K562 (cell line): Measurements from ENCODE around the gene KNG1. TPM values are rescaled to one million over a fixed set of nuclear protein-coding genes. Genes with fewer than 3 reads are reported as not detected.
"Not testable (repeated sequence)": the region's sequence is repeated elsewhere in the genome, so short reads cannot be mapped to it uniquely, and the experiment has no call there.

Experiments used
- ATAC-seq: fragments of 200-7000 bp; cut with Tn5 transposase; 3 replicates; pipeline ENCODE4 v1.9.1; 2020; ENCODE audit warnings: moderate library complexity
- BruUV-seq: library from RNA; stranded (reverse); fragments of 400-500 nt; replicated peaks from 2 replicates; lab custom pipeline; 2021; lab: Mats Ljungman, UMichigan
- CTCF ChIA-PET: fragments of 300-600 bp; formaldehyde crosslinking; extraction: SDS; loops from one replicate; lab custom pipeline; 2021; ENCODE audit warnings: low intra/inter-chr PET ratio; lab: Yijun Ruan, JAX
- POLR2A ChIA-PET: fragments of 300-600, 350-650 bp; sonication (Branson Sonifier 250); formaldehyde crosslinking; extraction: SDS; loops from one replicate; lab custom pipeline; 2021; ENCODE audit warnings: antibody characterized with exemption, inconsistent platforms; lab: Yijun Ruan, JAX
- DNase-seq, 4 experiments: peaks; one replicate each; pipeline versions ENCODE4 v3.0.0 to v3.0.0-alpha.2; 2011 to 2018; ENCODE audit warnings: low spot score in 3 of 4, mixed read lengths in 3 of 4; ENCODE audit errors: extremely low read depth in 1 of 4
- FAIRE-seq: peaks from 2 replicates; lab custom pipeline; 2011; peaks lifted over from hg19 to GRCh38; lab: Jason Lieb, UNC
- H2AFZ ChIP-seq: 2 replicates; pipeline ENCODE4 v1.6.0; 2011; ENCODE audit warnings: low read depth, low read length, control low read depth, inconsistent platforms
- H3K27ac ChIP-seq: fragments of 200-600 bp; 3 replicates; pipeline ENCODE4 v1.8.0; 2011; ENCODE audit warnings: low read depth, mild to moderate bottlenecking, control low read depth, inconsistent platforms, low read length, moderate library complexity, mixed read lengths; ENCODE audit errors: extremely low read depth
- H3K27me3 ChIP-seq, 2 experiments: fragments of 300-600 bp in 1 of 2; 2 replicates in 1 of 2; 3 replicates in 1 of 2; pipeline versions ENCODE4 v1.6.0 to v1.8.0; 2011; ENCODE audit warnings: inconsistent platforms in 2 of 2, low read length in 2 of 2, mild to moderate bottlenecking in 1 of 2, mixed read lengths in 1 of 2, moderate library complexity in 1 of 2; ENCODE audit not compliant: control insufficient read depth in 2 of 2, insufficient read depth in 2 of 2
- H3K36me3 ChIP-seq: fragments of 300-600 bp; 3 replicates; pipeline ENCODE4 v1.8.0; 2011; ENCODE audit warnings: mild to moderate bottlenecking, low read length, inconsistent platforms; ENCODE audit not compliant: control insufficient read depth, insufficient read depth
- H3K4me1 ChIP-seq, 2 experiments: fragments of 200-600 bp in 1 of 2; replicated peaks in 1 of 2; 2 replicates in 1 of 2; 3 replicates in 1 of 2; pipeline versions ENCODE4 v1.5.1 to v1.8.0; 2011; ENCODE audit warnings: inconsistent platforms in 2 of 2, low read length in 2 of 2, mild to moderate bottlenecking in 1 of 2, mixed read lengths in 1 of 2, moderate library complexity in 1 of 2; ENCODE audit not compliant: control insufficient read depth in 2 of 2, insufficient read depth in 2 of 2
- H3K4me2 ChIP-seq: 2 replicates; pipeline ENCODE4 v1.6.1; 2011; ENCODE audit warnings: low read length, control low read depth, inconsistent platforms, mixed read lengths; ENCODE audit not compliant: insufficient read depth
- H3K4me3 ChIP-seq: fragments of 200-600 bp; sonication (generic), shearing (Covaris generic); 2 replicates; pipeline ENCODE4 v1.5.1; 2016; ENCODE audit warnings: control low read depth, inconsistent platforms
- H3K79me2 ChIP-seq: fragments of 200-600 bp; 3 replicates; pipeline ENCODE4 v1.8.0; 2011; ENCODE audit warnings: low read length, inconsistent platforms; ENCODE audit not compliant: control insufficient read depth, insufficient read depth
- H3K9ac ChIP-seq, 2 experiments: 2 replicates each; pipeline versions ENCODE4 v1.6.0 to v1.6.1; 2011; ENCODE audit warnings: low read depth in 2 of 2, low read length in 2 of 2, control low read depth in 1 of 2, inconsistent platforms in 1 of 2, mild to moderate bottlenecking in 1 of 2, mixed read lengths in 1 of 2; ENCODE audit not compliant: insufficient read depth in 1 of 2
- H3K9me1 ChIP-seq: one replicate; pipeline ENCODE4 v1.6.0; 2011; ENCODE audit warnings: inconsistent platforms, mild to moderate bottlenecking, low read length, moderate library complexity; ENCODE audit not compliant: control insufficient read depth, insufficient read depth
- H3K9me3 ChIP-seq: replicated peaks from 2 replicates; pipeline ENCODE4 v1.5.1; 2011; ENCODE audit warnings: low read depth, low read length, inconsistent platforms; ENCODE audit not compliant: control insufficient read depth, insufficient read depth
- H4K20me1 ChIP-seq: replicated peaks from 2 replicates; pipeline ENCODE4 v1.6.1; 2011; ENCODE audit warnings: low read length, inconsistent platforms, mixed read lengths; ENCODE audit not compliant: control insufficient read depth, insufficient read depth
- HOMEZ ChIP-seq: fragments of 250-450 bp; sonication (Bioruptor Pico); IDR thresholded peaks from 2 replicates; pipeline ENCODE4 v1.4.0; 2020; ENCODE audit warnings: mild to moderate bottlenecking, moderate library complexity
- MCM2 ChIP-seq: fragments of 450-650 bp; IDR thresholded peaks from 2 replicates; pipeline ENCODE4 v1.6.1; 2017; ENCODE audit warnings: low read depth, mild to moderate bottlenecking
- MTA3 ChIP-seq: fragments of 450-650 bp; formaldehyde crosslinking; IDR thresholded peaks from 2 replicates; pipeline ENCODE4 v1.6.1; 2017; ENCODE audit warnings: mild to moderate bottlenecking, borderline replicate concordance
- MXD1 ChIP-seq: fragments of 250-450 bp; sonication (Bioruptor Pico); IDR thresholded peaks from 2 replicates; pipeline ENCODE4 v1.8.0; 2021; ENCODE audit warnings: borderline replicate concordance, mild to moderate bottlenecking, moderate library complexity; ENCODE audit not compliant: poor library complexity, severe bottlenecking
- RUNX1 ChIP-seq: sonication (generic); IDR thresholded peaks from 2 replicates; pipeline ENCODE4 v1.6.1; 2016; ENCODE audit warnings: antibody characterized with exemption, low read depth
- SAP30 ChIP-seq: fragments of 200-600 bp; sonication (generic); IDR thresholded peaks from 2 replicates; pipeline ENCODE4 v1.6.1; 2012; ENCODE audit warnings: borderline replicate concordance, low read depth, mild to moderate bottlenecking, moderate library complexity, low read length, control low read depth, inconsistent platforms; ENCODE audit not compliant: insufficient read depth, poor library complexity, severe bottlenecking
- ZNF12 ChIP-seq: sonication (generic); formaldehyde crosslinking; IDR thresholded peaks from 2 replicates; pipeline ENCODE4 v1.4.0; 2020; ENCODE audit warnings: mild to moderate bottlenecking, missing genetic modification reagents
- WGBS: fragments of 100-300 bp; shearing (Covaris generic); methylation state at CpG from one replicate; pipeline ENCODE4 v1.1.6; 2016; ENCODE audit warnings: low coverage, mixed read lengths; ENCODE audit not compliant: insufficient coverage; ENCODE audit errors: missing lambda C conversion rate; 5-methylcytosine and 5-hydroxymethylcytosine counted together
- in situ Hi-C: fragments of 300-500 bp; cut with MboI; formaldehyde crosslinking; loops from 4 replicates; pipeline ENCODE4 v1.15.0; 2018; ENCODE audit warnings: inconsistent platforms, mixed read lengths
- intact Hi-C: fragments of 100-400 bp; cut with micrococcal nuclease; formaldehyde crosslinking; loops from 2 replicates; pipeline ENCODE4 v1.14.2; 2022
- polyA plus RNA-seq, 8 experiments: library from polyadenylated mRNA; depleted of rRNA in 4 of 8; stranded (reverse) in 5 of 8; unstranded in 3 of 8; fragments of >200 nt; fragmentation: Nextera tagmentation in 2 of 8; fragmentation: Illumina TruSeq in 1 of 8; extraction: Ambion mirVana in 2 of 8; extraction: Trizol in 1 of 8; gene quantifications; 2 replicates each; pipeline versions ENCODE4 v1.2.1 to v1.2.3, GENCODE V29; 2011 to 2014; ENCODE audit warnings: inconsistent platforms in 1 of 8, missing spikeins in 1 of 8
- total RNA-seq, 7 experiments: library from RNA; depleted of rRNA in 6 of 7; stranded (reverse); fragments of >200 nt in 6 of 7; fragmentation: Illumina TruSeq in 2 of 7; extraction: Trizol in 2 of 7; gene quantifications; 2 replicates each; pipeline versions ENCODE4 v1.2.1 to v1.2.3, GENCODE V29; 2011 to 2021; ENCODE audit warnings: low replicate concordance in 1 of 7

The KNG1 gene
- total and polyA plus RNA-seq, 9 of the 15 experiments (the other 6 are each of a cell fraction or from before 2014, with no cell fraction given): 0.09 TPM; not detected in 8

- no peak for TF ChIP-seq MCM2
- TF ChIP-seq, all 486 proteins: peak for 13
Measured at GRCh38 chr3:186708983-186709679, 8.0 kb upstream of the KNG1 start (continued).

GRCh38 chr3:186710694-186711093, 6.5 kb upstream of the KNG1 start:
- in situ Hi-C loops, H3K4me1 ChIP-seq, ATAC-seq, H3K36me3 ChIP-seq, POLR2A ChIA-PET, intact Hi-C loops, H3K4me2 ChIP-seq, H3K79me2 ChIP-seq, H4K20me1 ChIP-seq, H3K9me3 ChIP-seq, H3K27ac ChIP-seq, DNase-seq, H3K9me1 ChIP-seq, FAIRE-seq, H2AFZ ChIP-seq, H3K9ac ChIP-seq, CTCF ChIA-PET, BruUV-seq, H3K4me3 ChIP-seq: not testable (repeated sequence)
- peaks cover 5 to 17% of the 10 kb centered on the region in 2 experiments; a peak in 4 of 5 replicates for H3K27me3 ChIP-seq
- WGBS: 20% methylated on average over 4 of the region's 4 CpGs

- POLR2A ChIA-PET: no interaction called here
- no peaks in the 10 kb centered on the region for H4K20me1 ChIP-seq
- no peaks in the 10 kb centered on the region for H3K36me3 ChIP-seq
- ATAC-seq (no peak), FAIRE-seq (no peak), DNase-seq (no peak)
- no peak overlapping the region for H3K4me2 ChIP-seq
- H3K9me1 ChIP-seq: no peaks in the 10 kb centered on the region
- CTCF ChIA-PET: no interaction called here
- no peak overlapping the region for H3K4me3 ChIP-seq
- H3K27ac ChIP-seq: no peak overlapping the region
- peaks cover 7 to 13% of the 10 kb centered on the region in 2 experiments; a peak in 4 of 5 replicates for H3K27me3 ChIP-seq
- H3K79me2 ChIP-seq: no peaks in the 10 kb centered on the region
- intact Hi-C loops: no loop called here
- in situ Hi-C loops: no loop called here
- no peak overlapping the region for H3K9ac ChIP-seq
- no peaks in the 10 kb centered on the region for H3K9me3 ChIP-seq
- H3K4me1 ChIP-seq: no peaks in the 10 kb centered on the region; a peak in 1 of 5 replicates
- 27% methylated on average over 4 of the region's 4 CpGs for WGBS
- BruUV-seq: no TSS peak
- H2AFZ ChIP-seq: no peak overlapping the region
- TF ChIP-seq MTA3 (no peak), RUNX1 (no peak), SAP30 (no peak), HOMEZ (CRISPR knock-in tag) (no peak), MXD1 (CRISPR knock-in tag) (no peak), ZNF12 (CRISPR knock-in tag) (no peak)
Measured at GRCh38 chr3:186713499-186713898, 3.7 kb upstream of the KNG1 start.
